Spleen (tissue), 11 donors: ENCODE data around the gene ARHGEF38. TPM values are rescaled to one million over a fixed set of nuclear protein-coding genes. Genes with fewer than 3 reads are reported as not detected.
A peak's percentile ranks its signal among the peaks of the same experiment; 100 is the strongest.

Experiments used
- DNase-seq: peaks from one replicate; pipeline ENCODE4 v3.0.0-alpha.2; 2020
- H3K27ac ChIP-seq, 8 donors: fragments of 200-600 bp; sonication (generic) in 7 of 8; 1 replicate in 4 of 8; 2 replicates in 4 of 8; pipeline versions ENCODE4 v1.5.0 to v1.8.0; 2016 to 2021; ENCODE audit warnings: inconsistent platforms in 4 of 8, mild to moderate bottlenecking in 4 of 8, moderate library complexity in 1 of 8
- H3K27me3 ChIP-seq, 7 donors: fragments of 200-600 bp; sonication (generic) in 6 of 7; replicated peaks in 1 of 7; 1 replicate in 4 of 7; 2 replicates in 3 of 7; pipeline versions ENCODE4 v1.5.0 to v1.8.0; 2016 to 2021; ENCODE audit warnings: inconsistent platforms in 3 of 7, mild to moderate bottlenecking in 1 of 7
- H3K36me3 ChIP-seq, 6 donors: fragments of 200-600 bp; sonication (generic) in 5 of 6; 1 replicate in 4 of 6; 2 replicates in 2 of 6; pipeline versions ENCODE4 v1.5.0 to v1.8.0; 2016 to 2021; ENCODE audit warnings: inconsistent platforms in 2 of 6
- H3K4me1 ChIP-seq, 6 donors: fragments of 200-600 bp; sonication (generic) in 5 of 6; 1 replicate in 3 of 6; 2 replicates in 3 of 6; pipeline versions ENCODE4 v1.5.0 to v1.8.0; 2016 to 2021; ENCODE audit warnings: inconsistent platforms in 3 of 6
- H3K4me3 ChIP-seq, 8 donors: fragments of 200-600 bp; sonication (generic) in 7 of 8; 1 replicate in 4 of 8; 2 replicates in 4 of 8; pipeline versions ENCODE4 v1.5.0 to v1.8.0; 2016 to 2021; ENCODE audit warnings: inconsistent platforms in 4 of 8, mild to moderate bottlenecking in 4 of 8, moderate library complexity in 2 of 8
- H3K9me3 ChIP-seq, 8 donors: fragments of 200-600 bp; sonication (generic) in 7 of 8; 1 replicate in 4 of 8; 2 replicates in 4 of 8; pipeline versions ENCODE4 v1.5.0 to v1.8.0; 2016 to 2021; ENCODE audit warnings: inconsistent platforms in 4 of 8
- POLR2A ChIP-seq, 3 donors: fragments of 450-650 bp; IDR thresholded peaks; one replicate each; pipeline ENCODE4 v1.5.1; 2017; ENCODE audit warnings: antibody characterized with exemption in 3 of 3, mild to moderate bottlenecking in 1 of 3
- POLR2AphosphoS5 ChIP-seq, 3 donors: sonication (generic); formaldehyde crosslinking; IDR thresholded peaks; one replicate each; pipeline ENCODE4 v1.5.1; 2017; ENCODE audit warnings: antibody characterized with exemption in 3 of 3
- WGBS, 5 donors: extraction: QIAGEN DNeasy Blood & Tissue Kit in 3 of 5; methylation state at CpG; one replicate each; pipeline versions ENCODE4 v1.1.5 to v1.1.7; 2013 to 2018; 5-methylcytosine and 5-hydroxymethylcytosine counted together
- intact Hi-C: fragments of 100-400 bp; cut with DNase I; formaldehyde crosslinking; loops from one replicate; pipeline ENCODE4 v1.15.0; 2023; ENCODE audit warnings: low total_unique reads
- polyA plus RNA-seq, 3 donors: library from polyadenylated mRNA; stranded (reverse); fragments of 200-250 nt; gene quantifications; one replicate each; pipeline ENCODE4 v1.2.1, GENCODE V29; 2013
- total RNA-seq, 7 donors: library from RNA; depleted of rRNA in 3 of 7; stranded (reverse); fragments of >200 nt in 3 of 7; fragmentation: NEBNext Ultra II Directional in 4 of 7; extraction: Animal tissue kit (Norgen Biotek cat#: 25700) in 4 of 7; gene quantifications; one replicate each; pipeline versions ENCODE4 v1.1.0 to v1.2.1, GENCODE V29; 2016 to 2021
- TF ChIP-seq, protein P1 (sequence below), 11 experiments: fragments of 200-600 bp in 7 of 11; fragments of 450-650 bp in 4 of 11; sonication (generic) in 4 of 11; IDR thresholded peaks in 8 of 11; conservative IDR thresholded peaks in 3 of 11; 1 replicate in 7 of 11; 2 replicates in 4 of 11; pipeline versions ENCODE4 v1.4.0 to v1.8.0; 2016 to 2021; ENCODE audit warnings: antibody characterized with exemption in 11 of 11, inconsistent platforms in 4 of 11, mild to moderate bottlenecking in 1 of 11
- donor health status: healthy with polysubstance abuse.
- donor health status: DM: no; HTN: no; CAD: no; lungs with moderate emphysema.
- donor health status: DM: no; HTN: no; CAD: no.
- donor health status: Bipolar disorder and iron deficiency.
- donor health status: healthy.
- donor health status: DM: no; HTN: no; CAD: no.
- donor health status: DM: yes; HTN: yes; CAD: no.

Gene ARHGEF38
- total and polyA plus RNA-seq, 10 donors = not detected

DNA sequence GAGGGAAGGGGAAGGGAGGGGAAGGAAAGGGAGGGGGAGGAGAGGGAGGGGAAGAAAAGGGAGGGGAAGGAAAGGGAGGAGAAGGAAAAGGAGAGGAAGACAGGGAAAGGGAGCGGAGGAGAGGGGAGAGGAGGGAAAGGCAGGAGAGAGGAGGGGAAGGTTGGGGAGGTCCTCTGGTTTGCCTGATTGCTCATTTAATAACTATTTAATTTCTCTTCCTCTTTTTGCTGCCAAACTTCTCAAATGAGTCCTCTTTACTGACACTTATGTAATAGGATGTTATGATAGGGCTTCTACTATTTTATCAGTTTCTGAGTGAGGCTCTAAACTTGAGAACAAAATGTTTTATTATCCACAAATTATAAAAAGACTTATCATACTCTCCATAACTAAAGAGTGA is 43.1 kb upstream of the ARHGEF38 start:
- TF ChIP-seq POLR2AphosphoS5 (IDR thresholded peaks at IDR 0.05) = no peak
- TF ChIP-seq, protein P1, sequence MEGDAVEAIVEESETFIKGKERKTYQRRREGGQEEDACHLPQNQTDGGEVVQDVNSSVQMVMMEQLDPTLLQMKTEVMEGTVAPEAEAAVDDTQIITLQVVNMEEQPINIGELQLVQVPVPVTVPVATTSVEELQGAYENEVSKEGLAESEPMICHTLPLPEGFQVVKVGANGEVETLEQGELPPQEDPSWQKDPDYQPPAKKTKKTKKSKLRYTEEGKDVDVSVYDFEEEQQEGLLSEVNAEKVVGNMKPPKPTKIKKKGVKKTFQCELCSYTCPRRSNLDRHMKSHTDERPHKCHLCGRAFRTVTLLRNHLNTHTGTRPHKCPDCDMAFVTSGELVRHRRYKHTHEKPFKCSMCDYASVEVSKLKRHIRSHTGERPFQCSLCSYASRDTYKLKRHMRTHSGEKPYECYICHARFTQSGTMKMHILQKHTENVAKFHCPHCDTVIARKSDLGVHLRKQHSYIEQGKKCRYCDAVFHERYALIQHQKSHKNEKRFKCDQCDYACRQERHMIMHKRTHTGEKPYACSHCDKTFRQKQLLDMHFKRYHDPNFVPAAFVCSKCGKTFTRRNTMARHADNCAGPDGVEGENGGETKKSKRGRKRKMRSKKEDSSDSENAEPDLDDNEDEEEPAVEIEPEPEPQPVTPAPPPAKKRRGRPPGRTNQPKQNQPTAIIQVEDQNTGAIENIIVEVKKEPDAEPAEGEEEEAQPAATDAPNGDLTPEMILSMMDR (IDR thresholded peaks at IDR 0.05 in 8 of 11, conservative IDR thresholded peaks at IDR 0.05 in 3 of 11) = no peak
- no peak for TF ChIP-seq POLR2A (IDR thresholded peaks at IDR 0.05)
- WGBS, 5 donors = 20 to 67% (median 47%) methylated on average over 1 of the region's 1 CpG
- Histone ChIP-seq H3K4me3 (no peak overlapping the region), H3K27ac (no peak overlapping the region), H3K36me3 (no peaks in the 10 kb centered on the region), H3K27me3 (no peaks in the 10 kb centered on the region), H3K4me1 (no peaks in the 10 kb centered on the region), H3K9me3 (peaks cover 0 to 9% (median 0%) of the 10 kb centered on the region in 8 donors)
- DNase-seq = no peak
- intact Hi-C loops = no loop called here

DNA sequence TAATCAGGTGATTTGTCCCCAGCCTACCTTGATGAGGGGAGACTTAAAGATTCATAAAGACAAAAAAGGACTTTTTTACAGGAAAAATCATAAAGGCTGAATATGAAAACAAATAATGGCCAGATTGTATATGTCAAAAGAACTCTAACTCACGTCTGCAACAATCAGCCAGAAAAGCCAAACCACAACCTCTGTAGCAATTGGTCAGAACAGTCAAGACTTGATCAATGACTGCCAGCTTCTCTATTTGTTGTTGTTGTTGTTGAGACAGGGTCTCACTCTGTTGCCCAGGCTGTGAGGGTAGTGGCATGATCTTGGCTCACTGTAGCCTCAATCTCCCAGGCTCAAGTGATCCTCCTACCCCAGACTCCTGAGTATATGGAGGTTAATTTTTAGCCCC is 42.7 kb upstream of the ARHGEF38 start:
- Histone ChIP-seq H3K36me3 (no peaks in the 10 kb centered on the region), H3K27ac (no peak overlapping the region), H3K4me3 (no peak overlapping the region), H3K27me3 (no peaks in the 10 kb centered on the region), H3K9me3 (peaks cover 0 to 10% (median 0%) of the 10 kb centered on the region in 8 donors), H3K4me1 (no peaks in the 10 kb centered on the region)
- intact Hi-C loops = no loop called here
- 21 to 66% (median 34%) methylated on average over 1 of the region's 1 CpG for WGBS, 5 donors
- TF ChIP-seq POLR2AphosphoS5 (IDR thresholded peaks at IDR 0.05) (no peak), POLR2A (IDR thresholded peaks at IDR 0.05) (no peak)
- TF ChIP-seq, protein P1 (IDR thresholded peaks at IDR 0.05 in 8 of 11, conservative IDR thresholded peaks at IDR 0.05 in 3 of 11) = no peak
- DNase-seq = no peak

- Histone ChIP-seq H3K9me3 (peaks cover 0 to 15% (median 0%) of the 10 kb centered on the region in 8 donors), H3K4me3 (no peak overlapping the region), H3K36me3 (no peaks in the 10 kb centered on the region), H3K4me1 (no peaks in the 10 kb centered on the region), H3K27ac (no peak overlapping the region), H3K27me3 (no peaks in the 10 kb centered on the region)
- 56 to 78% (median 69%) methylated on average over 2 of the region's 2 CpGs for WGBS, 5 donors
- no peak for DNase-seq
- intact Hi-C loops = no loop called here
- no peak for TF ChIP-seq POLR2AphosphoS5 (IDR thresholded peaks at IDR 0.05)
- TF ChIP-seq POLR2A (IDR thresholded peaks at IDR 0.05) = no peak
- TF ChIP-seq, protein P1 (IDR thresholded peaks at IDR 0.05 in 8 of 11, conservative IDR thresholded peaks at IDR 0.05 in 3 of 11) = no peak
Observed at GRCh38 chr4:105510245-105510644, 42.2 kb upstream of the ARHGEF38 start.

DNA sequence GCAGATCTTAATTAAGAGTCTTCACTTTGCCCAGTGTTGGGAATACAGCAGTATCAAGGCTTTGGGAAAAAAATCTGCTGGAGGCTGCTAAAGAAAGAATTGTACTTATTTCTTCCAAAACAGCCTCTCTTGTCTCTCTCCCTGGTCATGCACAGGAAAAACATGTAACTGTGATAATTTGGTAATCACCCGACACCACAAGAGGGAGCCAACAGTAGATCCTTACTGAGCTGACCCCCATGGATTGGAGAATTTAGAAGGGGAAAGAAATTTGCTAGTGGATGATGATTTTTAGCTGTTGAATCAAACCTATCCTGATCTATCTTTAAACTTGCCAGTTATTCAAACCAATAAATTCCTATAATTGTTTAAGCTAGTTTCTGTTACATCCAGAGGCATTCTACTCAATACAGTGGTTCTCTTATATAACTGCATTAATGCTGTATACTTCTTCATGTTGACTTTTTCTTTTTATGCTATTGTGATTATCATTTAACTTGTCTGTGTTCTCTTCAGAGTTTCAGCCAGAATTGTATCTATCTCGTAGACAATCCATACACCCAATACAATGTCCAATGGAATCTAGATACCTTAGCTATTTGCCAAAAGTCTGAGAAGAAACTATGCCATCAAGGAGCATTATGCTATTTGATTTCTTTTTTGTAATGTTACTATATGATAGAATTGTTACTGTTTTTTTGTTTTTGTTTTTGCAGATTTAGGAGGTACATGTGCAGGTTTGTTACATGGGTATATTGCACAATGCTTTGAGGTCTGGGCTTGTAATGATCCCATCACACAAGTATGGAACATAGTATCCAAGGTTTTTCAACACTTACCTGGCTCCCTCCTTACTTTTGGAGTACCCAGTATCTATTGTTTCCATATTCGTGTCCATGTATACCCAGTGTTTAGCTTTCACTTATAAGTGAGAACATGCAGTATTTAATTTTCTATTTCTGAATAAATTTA is 31.3 kb upstream of the ARHGEF38 start:
- no peaks in the 10 kb centered on the region for H3K4me1 ChIP-seq
- no peak overlapping the region for H3K27ac ChIP-seq
- H3K36me3 ChIP-seq = no peaks in the 10 kb centered on the region
- H3K4me3 ChIP-seq = no peak overlapping the region
- WGBS, 5 donors = 22 to 35% (median 23%) methylated on average over 3 of the region's 3 CpGs
- DNase-seq = no peak
- peaks cover 0 to 1% (median 0%) of the 10 kb centered on the region in 8 donors for H3K9me3 ChIP-seq
- H3K27me3 ChIP-seq = peaks cover 0 to 10% (median 0%) of the 10 kb centered on the region in 7 donors
- intact Hi-C loops = loop anchor here (5.0 kb wide), 1 partner anchor 196 kb away; no protein-coding TSS in a partner anchor
- TF ChIP-seq, protein P1 (IDR thresholded peaks at IDR 0.05 in 8 of 11, conservative IDR thresholded peaks at IDR 0.05 in 3 of 11) = peak in 8 of 11 experiments; percentile 14 to 60 (median 54)
- no peak for TF ChIP-seq POLR2AphosphoS5 (IDR thresholded peaks at IDR 0.05)
